PC-9 (cell line): ENCODE results near the gene ADGRL4. TPM values are rescaled to one million over a fixed set of nuclear protein-coding genes. Genes with fewer than 3 reads are reported as not detected.

Experiments
- BruUV-seq: library from RNA; stranded (reverse); fragments of 400-500 nt; replicated peaks from 2 replicates; lab custom pipeline; 2021; lab: Mats Ljungman, UMichigan
- CTCF ChIA-PET: fragments of 300-600 bp; sonication (Branson Sonifier 250); formaldehyde crosslinking; loops from one replicate; lab custom pipeline; 2022; ENCODE audit warnings: antibody characterized with exemption; lab: Charles Lee
- POLR2A ChIA-PET: fragments of 300-600 bp; sonication (Branson Sonifier 250); formaldehyde crosslinking; loops from one replicate; lab custom pipeline; 2022; ENCODE audit warnings: antibody characterized with exemption; ENCODE audit not compliant: unreplicated experiment; lab: Charles Lee
- DNase-seq, 2 experiments: peaks; one replicate each; pipeline versions ENCODE4 v3.0.0 to v3.0.0-alpha.2; 2015 to 2022; ENCODE audit warnings: mixed read lengths in 1 of 2
- H2AFZ ChIP-seq: fragments of 200-600 bp; sonication (generic); 2 replicates; pipeline ENCODE4 v1.8.1; 2017; ENCODE audit warnings: antibody characterized with exemption
- H3F3A ChIP-seq: fragments of 200-600 bp; sonication (generic); 2 replicates; pipeline ENCODE4 v1.8.1; 2017; ENCODE audit warnings: antibody characterized with exemption, mild to moderate bottlenecking, low read depth; ENCODE audit not compliant: insufficient read depth
- H3K27ac ChIP-seq: fragments of 200-600 bp; sonication (generic); 2 replicates; pipeline ENCODE4 v1.6.1; 2016; ENCODE audit warnings: mixed run types
- H3K27me3 ChIP-seq: fragments of 200-600 bp; sonication (generic); 2 replicates; pipeline ENCODE4 v1.6.1; 2016; ENCODE audit warnings: low read depth, mixed run types; ENCODE audit not compliant: insufficient read depth
- H3K36me3 ChIP-seq: fragments of 200-600 bp; sonication (generic); 2 replicates; pipeline ENCODE4 v1.6.1; 2016; ENCODE audit warnings: low read depth, mixed run types
- H3K4me1 ChIP-seq: fragments of 200-600 bp; sonication (generic); replicated peaks from 2 replicates; pipeline ENCODE4 v1.6.1; 2016; ENCODE audit warnings: mixed run types; ENCODE audit not compliant: insufficient read depth
- H3K4me2 ChIP-seq: fragments of 200-600 bp; sonication (generic); 2 replicates; pipeline ENCODE4 v1.6.1; 2017; ENCODE audit warnings: mixed run types
- H3K4me3 ChIP-seq: fragments of 200-600 bp; sonication (generic); 2 replicates; pipeline ENCODE4 v1.6.1; 2016; ENCODE audit warnings: mixed run types
- H3K79me2 ChIP-seq: fragments of 200-600 bp; sonication (generic); 2 replicates; pipeline ENCODE4 v1.6.1; 2017; ENCODE audit warnings: low read depth, mixed run types
- H3K9me2 ChIP-seq: fragments of 200-600 bp; sonication (generic); 2 replicates; pipeline ENCODE4 v1.8.1; 2017; ENCODE audit warnings: mild to moderate bottlenecking; ENCODE audit not compliant: insufficient read depth
- H3K9me3 ChIP-seq: fragments of 200-600 bp; sonication (generic); 2 replicates; pipeline ENCODE4 v1.8.1; 2016; ENCODE audit warnings: low read depth; ENCODE audit not compliant: insufficient read depth
- H4K20me1 ChIP-seq: fragments of 200-600 bp; sonication (generic); 2 replicates; pipeline ENCODE4 v1.8.1; 2017; ENCODE audit not compliant: insufficient read depth
- EZH2 ChIP-seq: fragments of 200-600 bp; sonication (generic); IDR thresholded peaks from 2 replicates; pipeline ENCODE4 v1.8.0; 2017; ENCODE audit warnings: antibody characterized with exemption, low read depth
- intact Hi-C: fragments of 100-400 bp; cut with micrococcal nuclease; formaldehyde crosslinking; loops from one replicate; pipeline ENCODE4 v1.10.0; 2022; ENCODE audit not compliant: unreplicated experiment
- total RNA-seq: library from RNA; stranded (reverse); gene quantifications from 2 replicates; pipeline ENCODE4 v1.2.3, GENCODE V29; 2021
- TF ChIP-seq, protein P1 (sequence below): fragments of 200-600 bp; sonication (generic); conservative IDR thresholded peaks from 2 replicates; pipeline ENCODE4 v1.6.1; 2017; ENCODE audit warnings: mixed run types, antibody characterized with exemption, mild to moderate bottlenecking, moderate library complexity

The ADGRL4 gene
- total RNA-seq, 1 experiment from 2014 or later = not detected

DNA sequence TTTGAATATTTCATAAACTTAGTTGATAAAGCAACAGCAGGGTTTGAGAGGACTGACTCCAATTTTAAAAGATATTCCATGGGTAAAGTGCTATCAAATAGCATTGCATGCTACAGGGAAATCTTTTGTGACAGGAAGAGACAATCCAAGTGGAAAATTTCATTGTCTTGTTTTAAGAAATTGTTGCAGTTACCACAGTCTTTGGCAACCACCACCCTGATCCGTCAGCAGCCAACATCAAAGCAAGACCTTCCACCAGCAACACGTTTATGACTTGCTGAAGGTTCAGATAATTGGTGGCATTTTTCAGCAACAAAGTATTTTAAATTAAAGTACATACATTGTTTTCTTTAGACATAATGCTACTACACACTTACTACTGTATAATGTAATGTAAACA lies 47.8 kb downstream of the ADGRL4 start:
- no peak for DNase-seq
- Histone ChIP-seq H3K9me3 (no peaks in the 10 kb centered on the region), H2AFZ (no peak overlapping the region), H3K27ac (no peak overlapping the region), H4K20me1 (no peaks in the 10 kb centered on the region), H3K27me3 (no peaks in the 10 kb centered on the region), H3K4me1 (no peaks in the 10 kb centered on the region), H3K36me3 (no peaks in the 10 kb centered on the region), H3K4me3 (no peak overlapping the region), H3K9me2 (no peaks in the 10 kb centered on the region), H3K4me2 (no peak overlapping the region), H3F3A (no peaks in the 10 kb centered on the region), H3K79me2 (no peaks in the 10 kb centered on the region)
- no TSS peak for BruUV-seq
- POLR2A ChIA-PET = no interaction called here
- TF ChIP-seq EZH2 = no peak
- TF ChIP-seq, protein P1, sequence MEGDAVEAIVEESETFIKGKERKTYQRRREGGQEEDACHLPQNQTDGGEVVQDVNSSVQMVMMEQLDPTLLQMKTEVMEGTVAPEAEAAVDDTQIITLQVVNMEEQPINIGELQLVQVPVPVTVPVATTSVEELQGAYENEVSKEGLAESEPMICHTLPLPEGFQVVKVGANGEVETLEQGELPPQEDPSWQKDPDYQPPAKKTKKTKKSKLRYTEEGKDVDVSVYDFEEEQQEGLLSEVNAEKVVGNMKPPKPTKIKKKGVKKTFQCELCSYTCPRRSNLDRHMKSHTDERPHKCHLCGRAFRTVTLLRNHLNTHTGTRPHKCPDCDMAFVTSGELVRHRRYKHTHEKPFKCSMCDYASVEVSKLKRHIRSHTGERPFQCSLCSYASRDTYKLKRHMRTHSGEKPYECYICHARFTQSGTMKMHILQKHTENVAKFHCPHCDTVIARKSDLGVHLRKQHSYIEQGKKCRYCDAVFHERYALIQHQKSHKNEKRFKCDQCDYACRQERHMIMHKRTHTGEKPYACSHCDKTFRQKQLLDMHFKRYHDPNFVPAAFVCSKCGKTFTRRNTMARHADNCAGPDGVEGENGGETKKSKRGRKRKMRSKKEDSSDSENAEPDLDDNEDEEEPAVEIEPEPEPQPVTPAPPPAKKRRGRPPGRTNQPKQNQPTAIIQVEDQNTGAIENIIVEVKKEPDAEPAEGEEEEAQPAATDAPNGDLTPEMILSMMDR = no peak
- CTCF ChIA-PET = no interaction called here
- intact Hi-C loops = no loop called here

DNA sequence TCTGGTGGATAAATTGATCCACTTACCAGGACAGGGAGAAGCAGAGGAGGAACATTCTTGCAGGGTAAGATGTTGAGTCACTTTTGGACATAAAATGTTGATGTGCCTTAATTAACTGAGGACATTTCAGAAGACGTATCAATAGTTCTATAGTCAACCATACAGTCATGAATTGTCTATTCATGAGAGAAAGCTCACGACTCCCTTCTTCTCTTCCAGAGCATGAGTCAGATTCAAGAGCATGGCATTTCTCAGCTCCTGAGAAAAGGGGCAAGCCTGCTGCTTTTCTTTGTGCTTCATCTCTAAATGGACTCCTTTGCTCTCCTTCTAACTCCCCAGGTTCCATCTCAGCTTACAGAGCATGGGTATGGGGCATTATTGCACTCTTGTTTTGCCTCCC lies 55.7 kb downstream of the ADGRL4 start:
- Histone ChIP-seq H3K9me2 (no peaks in the 10 kb centered on the region), H3K27ac (no peak overlapping the region), H3F3A (no peaks in the 10 kb centered on the region), H4K20me1 (no peaks in the 10 kb centered on the region), H3K9me3 (peaks cover 3% of the 10 kb centered on the region; the same call in 1 of the 2 replicates), H3K27me3 (no peaks in the 10 kb centered on the region), H2AFZ (no peak overlapping the region), H3K4me2 (no peak overlapping the region), H3K79me2 (no peaks in the 10 kb centered on the region), H3K36me3 (no peaks in the 10 kb centered on the region), H3K4me1 (no peaks in the 10 kb centered on the region), H3K4me3 (no peak overlapping the region)
- no TSS peak for BruUV-seq
- TF ChIP-seq, protein P1 = no peak
- no peak for TF ChIP-seq EZH2
- POLR2A ChIA-PET = no interaction called here
- intact Hi-C loops = no loop called here
- no peak for DNase-seq
- CTCF ChIA-PET = no interaction called here

DNA sequence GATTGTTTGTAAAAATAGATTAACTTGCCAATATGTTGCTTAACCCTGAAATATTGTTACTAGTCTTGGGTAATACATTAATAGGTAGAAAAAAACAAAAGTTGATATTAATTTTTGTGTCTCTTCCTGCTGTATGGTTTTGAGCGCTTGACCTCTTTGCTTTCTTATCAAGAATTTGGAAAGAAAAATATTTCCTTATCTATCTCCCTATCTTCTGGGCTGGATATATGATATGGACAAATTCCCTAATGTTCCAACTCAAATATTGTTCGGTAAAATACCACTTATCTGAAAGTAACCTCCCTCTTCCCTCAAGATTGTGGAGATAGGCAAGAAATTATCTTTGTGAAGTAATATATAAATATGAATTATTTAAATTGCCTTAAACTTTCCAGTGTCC lies 57.3 kb downstream of the ADGRL4 start:
- TF ChIP-seq, protein P1 = no peak
- TF ChIP-seq EZH2 = no peak
- Histone ChIP-seq H3K4me2 (no peak overlapping the region), H3K9me2 (no peaks in the 10 kb centered on the region), H3K36me3 (no peaks in the 10 kb centered on the region), H4K20me1 (no peaks in the 10 kb centered on the region), H3K27me3 (no peaks in the 10 kb centered on the region), H3K4me3 (no peak overlapping the region), H3K79me2 (no peaks in the 10 kb centered on the region), H2AFZ (no peak overlapping the region), H3K27ac (no peak overlapping the region), H3F3A (no peaks in the 10 kb centered on the region), H3K9me3 (peaks cover 3% of the 10 kb centered on the region; the same call in 1 of the 2 replicates), H3K4me1 (no peaks in the 10 kb centered on the region)
- no peak for DNase-seq
- CTCF ChIA-PET = no interaction called here
- BruUV-seq = no TSS peak
- intact Hi-C loops = no loop called here
- POLR2A ChIA-PET = no interaction called here
